Activated CD8-positive, alpha-beta T cell treated with anti-CD3 and anti-CD28 coated beads, Interleukin-2, amount 10 ng/mL, durations not matched to agents 7 days and 5 days (primary cell): Measurements from ENCODE around the gene MRPL32. TPM values are rescaled to one million over a fixed set of nuclear protein-coding genes. Genes with fewer than 3 reads are reported as not detected.

ENCODE experiments used
- ATAC-seq: fragments of 150-1000 bp; cut with Tn5 transposase; one replicate; pipeline ENCODE4 v1.10.0; 2021; ENCODE audit warnings: moderate library complexity
- CTCF ChIA-PET: fragments of 350-600 bp; sonication (Branson Sonifier 250); formaldehyde crosslinking; loops from one replicate; lab custom pipeline; 2021; ENCODE audit warnings: antibody characterized with exemption; lab: Charles Lee
- POLR2A ChIA-PET: fragments of 350-600 bp; sonication (Branson Sonifier 250); formaldehyde crosslinking; loops from one replicate; lab custom pipeline; 2021; ENCODE audit warnings: antibody characterized with exemption; lab: Charles Lee
- DNase-seq: peaks from one replicate; pipeline ENCODE4 v3.0.0-alpha.2; 2020
- H3K27ac Mint-ChIP-seq: one replicate; pipeline ENCODE4 v1.8.0; 2021; ENCODE audit warnings: mild to moderate bottlenecking, mixed read lengths
- H3K27me3 Mint-ChIP-seq: one replicate; pipeline ENCODE4 v1.8.0; 2021; ENCODE audit warnings: low read depth, mixed read lengths
- H3K36me3 Mint-ChIP-seq: one replicate; pipeline ENCODE4 v1.8.0; 2021; ENCODE audit warnings: low read depth, mixed read lengths
- H3K4me1 Mint-ChIP-seq: one replicate; pipeline ENCODE4 v1.8.0; 2021; ENCODE audit warnings: low read depth, mixed read lengths
- H3K4me3 Mint-ChIP-seq: one replicate; pipeline ENCODE4 v1.8.0; 2021; ENCODE audit warnings: mild to moderate bottlenecking, mixed read lengths
- H3K9me3 Mint-ChIP-seq: one replicate; pipeline ENCODE4 v1.8.0; 2022; ENCODE audit warnings: mixed read lengths; ENCODE audit not compliant: insufficient read depth
- total RNA-seq, 2 experiments: library from RNA; stranded (reverse); gene quantifications; one replicate each; pipeline ENCODE4 v1.2.3, GENCODE V29; 2021

Gene MRPL32
- total RNA-seq, 2 experiments from 2014 or later: 38.7 to 41.6 TPM

GRCh38 chr7:42986781-42987248, 54.6 kb downstream of the MRPL32 start:
- DNase-seq (no peak), ATAC-seq (no peak)
- ChIA-PET CTCF (no interaction called here), POLR2A (interaction anchor here (0.6 kb wide), 1 partner anchor 491 kb away, joined by 4 read pairs; no protein-coding TSS in a partner anchor)
- H3K4me3 Mint-ChIP-seq: no peak overlapping the region
- H3K36me3 Mint-ChIP-seq: no peaks in the 10 kb centered on the region
- no peaks in the 10 kb centered on the region for H3K4me1 Mint-ChIP-seq
- H3K9me3 Mint-ChIP-seq: no peaks in the 10 kb centered on the region
- H3K27me3 Mint-ChIP-seq: peaks cover 13% of the 10 kb centered on the region
- H3K27ac Mint-ChIP-seq: no peak overlapping the region

Other genes starting within 250 kb of the MRPL32 start
- 1 to 10 TPM; 6.0 to 7.2 TPM for gene C7orf25, start 20.3 kb upstream of the MRPL32 start, total RNA-seq
- gene PSMA2, start 202 bp upstream of the MRPL32 start, total RNA-seq: 100 to 1,000 TPM; 131 to 154 TPM
- gene HECW1, start 180.3 kb downstream of the MRPL32 start, total RNA-seq: not detected